ENCODE data around the gene OR2S2. TPM values are rescaled to one million over a fixed set of nuclear protein-coding genes. Genes with fewer than 3 reads are reported as not detected.

The OR2S2 gene
- total and polyA plus RNA-seq, 2 donors (not counting 3 experiments of a cell fraction or from before 2014, with no cell fraction given) = not detected

DNA sequence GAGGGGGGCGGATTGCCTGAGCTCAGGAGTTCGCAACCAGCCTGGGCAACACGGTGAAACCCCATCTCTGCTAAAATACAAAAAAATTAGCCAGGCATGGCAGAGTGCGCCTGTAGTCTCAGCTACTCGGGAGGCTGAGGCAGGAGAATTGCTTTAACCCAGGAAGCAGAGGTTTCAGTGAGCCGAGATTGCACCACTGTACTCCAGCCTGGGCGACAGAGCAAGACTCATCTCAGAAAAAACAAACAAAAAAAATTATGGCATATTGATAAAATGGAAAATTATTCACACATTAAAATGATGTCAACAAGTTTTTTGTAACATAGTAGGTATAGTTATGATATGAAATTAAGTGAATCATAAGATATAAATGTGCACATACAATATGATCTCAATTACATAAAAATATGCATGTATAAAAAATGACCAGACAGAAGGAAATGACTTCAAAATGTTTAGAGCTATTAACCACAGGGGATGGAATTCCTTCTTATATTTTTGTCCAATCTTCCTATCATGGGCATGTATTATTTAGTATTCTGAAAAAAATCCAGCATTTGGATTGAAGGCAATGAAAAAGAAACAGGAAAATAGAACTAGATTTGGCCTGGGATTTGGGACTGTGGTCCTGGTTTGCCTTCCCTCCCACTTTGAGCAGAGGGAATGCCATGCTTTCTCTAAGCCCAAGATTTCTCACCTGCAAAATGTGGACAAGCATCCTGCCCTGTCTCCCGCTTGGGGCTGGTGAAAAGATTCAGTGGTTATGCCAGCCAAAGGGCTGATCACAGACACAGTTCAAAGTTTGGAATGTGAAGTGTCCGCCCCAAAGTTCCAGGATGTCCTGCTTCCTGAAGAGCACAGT, 29.1 kb downstream of the OR2S2 start:
- CTCF ChIA-PET = interaction anchor here (1.1 to 2.0 kb wide), 4 partner anchors 26 to 46 kb away, joined by 3 to 6 read pairs (median 4); no protein-coding TSS in a partner anchor
- H3K4me3 ChIP-seq (replicated peaks in 1 of 3; ENCODE audit: insufficient read depth in 1 of 3, low read depth in 1 of 3, low read length in 3 of 3) = no peak overlapping the region
- H3K36me3 ChIP-seq (ENCODE audit: control insufficient read depth in 2 of 2, extremely low read depth in 1 of 2, insufficient read depth in 2 of 2, low read length in 2 of 2) = no peaks in the 10 kb centered on the region
- no peak for TF ChIP-seq JUN (IDR thresholded peaks at IDR 0.05; ENCODE audit: borderline replicate concordance, insufficient read depth, insufficient read length, low read depth)
- TF ChIP-seq, protein P1, sequence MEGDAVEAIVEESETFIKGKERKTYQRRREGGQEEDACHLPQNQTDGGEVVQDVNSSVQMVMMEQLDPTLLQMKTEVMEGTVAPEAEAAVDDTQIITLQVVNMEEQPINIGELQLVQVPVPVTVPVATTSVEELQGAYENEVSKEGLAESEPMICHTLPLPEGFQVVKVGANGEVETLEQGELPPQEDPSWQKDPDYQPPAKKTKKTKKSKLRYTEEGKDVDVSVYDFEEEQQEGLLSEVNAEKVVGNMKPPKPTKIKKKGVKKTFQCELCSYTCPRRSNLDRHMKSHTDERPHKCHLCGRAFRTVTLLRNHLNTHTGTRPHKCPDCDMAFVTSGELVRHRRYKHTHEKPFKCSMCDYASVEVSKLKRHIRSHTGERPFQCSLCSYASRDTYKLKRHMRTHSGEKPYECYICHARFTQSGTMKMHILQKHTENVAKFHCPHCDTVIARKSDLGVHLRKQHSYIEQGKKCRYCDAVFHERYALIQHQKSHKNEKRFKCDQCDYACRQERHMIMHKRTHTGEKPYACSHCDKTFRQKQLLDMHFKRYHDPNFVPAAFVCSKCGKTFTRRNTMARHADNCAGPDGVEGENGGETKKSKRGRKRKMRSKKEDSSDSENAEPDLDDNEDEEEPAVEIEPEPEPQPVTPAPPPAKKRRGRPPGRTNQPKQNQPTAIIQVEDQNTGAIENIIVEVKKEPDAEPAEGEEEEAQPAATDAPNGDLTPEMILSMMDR (IDR thresholded peaks at IDR 0.05; ENCODE audit: extremely low read depth in 1 of 2, insufficient read depth in 1 of 2, low read depth in 1 of 2, low read length in 2 of 2) = no peak
- TF ChIP-seq EZH2 (IDR thresholded peaks at IDR 0.05; ENCODE audit: borderline replicate concordance, low read depth, low read length, severe bottlenecking) = no peak
- no peak for TF ChIP-seq MYC (IDR thresholded peaks at IDR 0.05; ENCODE audit: low read depth, low read length)
- TF ChIP-seq, protein P2, sequence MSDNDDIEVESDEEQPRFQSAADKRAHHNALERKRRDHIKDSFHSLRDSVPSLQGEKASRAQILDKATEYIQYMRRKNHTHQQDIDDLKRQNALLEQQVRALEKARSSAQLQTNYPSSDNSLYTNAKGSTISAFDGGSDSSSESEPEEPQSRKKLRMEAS (IDR thresholded peaks at IDR 0.05; ENCODE audit: insufficient read depth, insufficient read length) = no peak
- no peak for TF ChIP-seq GATA2 (IDR thresholded peaks at IDR 0.05; ENCODE audit: insufficient read depth, insufficient read length, low read depth, low read length)
- TF ChIP-seq POLR2A (IDR thresholded peaks at IDR 0.05; ENCODE audit: low read depth, low read length) = no peak
- no peak for TF ChIP-seq POLR2AphosphoS5 (IDR thresholded peaks at IDR 0.05; ENCODE audit: insufficient read depth, low read depth, low read length)
- no peak for TF ChIP-seq FOS (IDR thresholded peaks at IDR 0.05; ENCODE audit: borderline replicate concordance, insufficient read depth, low read length)
- no peak for DNase-seq (ENCODE audit: low read depth, low spot score)
- POLR2A ChIA-PET = no interaction called here
- BruUV-seq (replicated peaks) = no TSS peak
- H3K4me2 ChIP-seq (ENCODE audit: insufficient read depth, low read length) = no peak overlapping the region
- no peak overlapping the region for H3K9ac ChIP-seq (replicated peaks; ENCODE audit: extremely low read depth, insufficient read depth, low read length)
- H3K27ac ChIP-seq (ENCODE audit: insufficient read depth, low read depth, low read length) = no peak overlapping the region
- FAIRE-seq = no peak
- dilution Hi-C loops (cut with MboI; ENCODE audit: extremely low pct_ligation_motif_present, low sequenced_read_pairs) = no loop called here
- H3K9me3 ChIP-seq (replicated peaks; ENCODE audit: control insufficient read depth, insufficient read depth, low read length) = no peaks in the 10 kb centered on the region
- intact Hi-C loops (cut with micrococcal nuclease) = loop anchor here (2.0 kb wide), 1 partner anchor 16 kb away; no protein-coding TSS in a partner anchor
- H2AFZ ChIP-seq (ENCODE audit: low read depth, low read length) = peak overlapping the region; percentile 35
- H3K9me1 ChIP-seq (replicated peaks; ENCODE audit: control insufficient read depth, extremely low read depth, insufficient read depth, low read length) = no peaks in the 10 kb centered on the region
- H3K79me2 ChIP-seq (ENCODE audit: control insufficient read depth, insufficient read depth, low read length) = no peaks in the 10 kb centered on the region
- no peaks in the 10 kb centered on the region for H3K27me3 ChIP-seq (ENCODE audit: control insufficient read depth in 2 of 2, insufficient read depth in 2 of 2, low read length in 2 of 2)
- no peaks in the 10 kb centered on the region for H4K20me1 ChIP-seq (replicated peaks; ENCODE audit: control insufficient read depth, extremely low read depth, insufficient read depth, low read length)
- H3K4me1 ChIP-seq (ENCODE audit: control insufficient read depth, extremely low read depth, insufficient read depth, low read length) = peaks cover 15% of the 10 kb centered on the region

Measured in endothelial cell of umbilical vein (primary cell).